ENCODE results near the gene PARD6A.
"Not testable (repeated sequence)": the region's sequence is repeated elsewhere in the genome, so short reads cannot be mapped to it uniquely, and the experiment has no call there.

Gene PARD6A

DNA sequence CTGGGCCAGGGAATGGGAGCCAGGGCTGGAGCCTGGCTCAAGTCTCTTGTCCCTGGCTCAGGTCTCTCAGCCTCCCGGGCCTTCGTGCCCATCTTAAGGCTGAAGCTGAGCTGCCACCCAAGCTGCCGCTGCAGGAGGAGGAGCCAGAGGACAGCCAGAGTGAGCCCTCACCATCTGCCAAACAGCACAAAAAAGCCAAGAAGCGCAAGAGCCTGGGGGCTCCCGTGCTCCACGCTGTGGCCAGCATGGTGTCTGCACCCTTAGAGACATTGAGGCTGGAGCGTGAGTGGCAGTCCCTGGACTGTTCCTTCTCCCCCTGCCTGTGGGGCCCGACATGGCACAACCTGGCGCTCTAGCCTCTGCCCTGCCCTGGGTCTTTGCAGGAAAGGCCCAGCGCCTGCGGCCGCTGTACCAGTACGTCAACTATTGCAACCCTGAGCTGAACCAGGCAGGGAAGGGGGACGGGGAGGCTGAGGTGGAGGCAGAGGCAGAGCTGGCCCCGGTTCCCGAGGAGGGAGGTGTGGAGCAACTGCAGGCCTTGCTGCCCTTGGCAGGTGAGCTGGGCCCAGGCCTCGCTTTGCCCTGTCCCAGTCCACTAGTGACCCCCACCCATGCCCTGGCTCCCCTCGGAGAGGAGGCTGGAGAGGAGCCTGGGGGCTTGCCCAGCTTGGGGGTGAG, 7.2 kb downstream of the PARD6A start:
- DNase-seq, result peak; percentile 15 to 32

DNA sequence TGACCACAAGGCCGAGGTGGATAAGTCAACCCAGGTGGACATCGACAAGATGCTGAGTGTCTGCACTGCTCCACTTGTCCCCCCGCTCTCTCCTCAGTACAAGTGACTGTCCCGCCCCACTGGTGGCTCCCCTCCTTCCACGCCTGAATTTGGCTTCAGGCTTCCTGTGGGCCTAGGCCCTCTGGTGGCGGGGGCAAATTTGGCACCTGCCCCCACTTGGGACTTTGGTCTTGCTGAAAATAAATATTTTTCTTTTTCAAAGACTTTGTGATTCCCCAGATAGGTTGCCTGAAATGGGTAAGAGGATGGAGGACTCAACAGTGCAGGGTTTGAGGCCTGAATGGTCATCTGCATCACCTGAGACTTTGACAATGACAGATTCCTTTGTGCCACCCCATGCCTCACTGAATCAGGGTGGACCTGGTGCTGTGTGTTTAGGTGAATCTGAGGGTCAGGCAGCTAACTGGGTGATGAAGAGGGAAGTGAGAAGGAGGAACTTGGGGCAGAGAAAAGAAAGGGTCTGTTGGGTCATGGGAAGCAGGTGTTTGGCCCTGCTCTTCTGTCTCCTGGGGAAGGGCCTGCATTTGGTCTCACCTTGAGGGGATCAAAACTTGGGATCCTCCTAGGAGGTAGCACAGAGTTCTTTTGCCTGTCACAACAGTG, 7.9 kb downstream of the PARD6A start:
- no peak for DNase-seq

DNA sequence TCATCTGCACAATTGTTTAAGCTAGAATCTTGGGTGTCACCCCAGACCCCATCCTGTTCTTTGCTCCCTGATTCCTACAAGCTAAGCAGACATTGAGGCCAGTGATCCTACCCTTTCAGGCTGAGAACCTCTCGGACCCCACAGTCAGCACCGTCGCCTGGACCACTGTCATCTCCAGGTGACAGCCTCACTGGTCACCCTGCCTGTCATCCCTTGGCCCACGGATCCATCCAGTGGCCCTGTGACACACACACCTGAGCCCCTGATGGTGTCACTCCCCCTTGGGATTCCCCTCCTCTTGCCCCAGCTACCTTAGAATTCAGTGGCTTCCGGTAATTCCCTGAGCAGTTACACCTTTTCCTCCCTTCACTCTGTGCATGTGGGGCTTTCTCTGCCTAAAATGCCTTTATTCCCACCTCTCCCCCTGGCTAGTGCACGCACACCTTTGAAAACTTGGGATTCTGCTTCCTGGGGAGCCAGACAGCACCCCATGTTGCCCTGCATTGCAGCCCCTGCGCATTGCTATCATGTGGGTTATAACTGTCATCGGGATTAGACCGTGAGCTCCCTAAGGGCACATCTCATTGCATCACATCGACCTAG, 8.8 kb downstream of the PARD6A start:
- DNase-seq, result no peak

DNA sequence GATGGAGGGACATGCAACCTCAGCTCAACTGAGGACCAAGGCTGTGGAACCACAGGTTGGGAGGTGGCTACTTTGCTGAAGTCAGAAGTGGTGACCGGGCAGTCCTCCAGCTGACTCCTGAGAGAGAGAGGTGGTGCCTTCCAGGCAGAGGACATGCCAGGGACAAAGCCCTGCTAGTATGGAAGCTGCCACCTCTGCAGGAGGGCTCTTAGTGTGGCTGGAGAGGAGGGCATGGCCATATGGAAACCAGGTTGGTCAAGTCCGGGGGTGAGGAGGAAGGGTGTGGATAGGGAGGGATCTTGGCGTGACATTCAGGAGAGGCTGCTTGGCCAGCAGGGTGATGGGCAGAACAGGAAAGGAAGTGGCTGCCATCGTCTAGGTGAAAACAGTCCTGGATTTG, 11.5 kb downstream of the PARD6A start:
- no peak for DNase-seq

DNA sequence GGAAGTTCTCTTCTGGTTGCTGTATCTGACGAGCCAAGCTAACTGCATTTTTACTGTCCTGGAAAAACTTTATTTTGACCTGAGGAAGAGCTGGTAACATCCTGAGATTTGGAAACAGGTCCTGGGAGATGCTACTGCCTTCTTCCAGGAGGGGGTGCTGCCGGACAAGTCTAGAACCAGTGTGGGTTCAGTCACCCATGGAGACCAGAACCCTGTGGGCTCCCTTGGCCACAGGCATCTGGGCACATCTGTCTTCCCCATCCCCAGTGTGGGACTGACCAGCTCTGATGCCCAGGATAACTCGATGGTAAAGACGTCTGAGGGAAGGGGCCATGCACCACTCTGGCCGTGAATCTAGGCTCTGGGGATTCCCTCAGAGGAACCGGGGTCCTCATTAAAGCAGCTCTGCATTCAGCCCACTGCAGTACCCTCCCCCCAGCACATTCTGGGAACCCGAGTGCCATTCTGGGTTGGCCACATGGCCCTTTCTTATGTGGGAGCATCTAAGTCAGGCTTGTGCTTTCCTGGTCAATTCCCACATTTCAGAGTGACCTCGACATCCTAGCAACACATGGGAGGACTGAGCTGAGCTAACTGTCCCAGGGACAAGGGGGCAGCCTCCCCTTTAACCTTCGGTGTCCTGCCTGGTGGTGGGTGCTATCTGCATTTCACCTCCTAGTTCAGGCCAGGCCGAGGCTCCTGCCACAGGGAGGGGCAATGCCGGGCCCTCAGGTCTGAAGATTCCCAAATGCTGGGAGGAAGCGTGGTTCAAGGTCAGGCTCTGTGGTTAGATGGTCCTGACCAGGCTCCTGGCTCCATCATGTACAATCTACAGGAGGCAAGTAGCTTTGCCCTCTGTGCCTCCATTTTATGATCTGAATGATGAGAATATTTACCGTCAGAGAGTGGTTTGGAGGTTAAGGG, 12.2 kb downstream of the PARD6A start:
- DNase-seq, result peak in 1 of 2 experiments; percentile 8

DNA sequence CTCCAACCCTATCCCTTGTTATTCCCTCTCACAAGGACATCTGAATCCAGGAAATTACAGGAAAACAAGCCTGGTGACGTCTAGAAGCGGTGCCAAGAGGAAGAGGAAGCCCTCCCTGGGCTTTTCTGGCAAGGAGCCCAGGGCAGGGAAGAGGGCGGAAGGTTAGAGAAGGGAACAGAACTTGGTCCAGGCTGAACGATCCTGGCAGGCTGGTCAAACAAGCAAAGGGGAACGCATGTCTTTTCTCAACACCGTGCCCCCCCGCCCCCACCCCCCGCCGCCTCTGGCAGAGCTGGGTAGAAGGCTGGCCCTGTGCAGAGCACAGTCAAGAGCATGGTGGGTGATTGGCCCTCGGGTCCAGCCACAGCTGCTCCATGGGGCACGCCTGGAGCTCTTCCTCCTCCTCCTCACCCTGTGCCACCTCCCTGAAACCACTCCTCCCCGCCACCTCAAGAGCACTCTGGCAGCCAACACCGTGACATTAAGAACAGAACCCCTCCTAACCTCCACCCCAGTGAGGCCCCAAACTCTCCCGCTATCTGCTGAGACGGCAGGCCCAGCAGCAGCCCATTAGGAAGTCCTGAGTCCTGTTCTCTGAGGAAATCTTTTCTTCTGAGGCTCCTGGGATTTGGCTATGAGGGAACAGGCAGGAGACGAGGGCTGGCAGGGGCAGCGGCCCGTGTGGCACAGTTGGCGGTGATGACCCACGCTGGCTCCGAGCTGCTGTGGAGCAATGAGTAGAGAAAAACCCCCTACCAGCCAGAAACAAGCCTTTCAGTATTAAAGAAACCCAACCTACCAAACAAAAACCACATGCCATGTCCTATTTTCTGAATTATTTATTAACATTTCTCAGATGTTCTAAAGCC, 13.2 kb downstream of the PARD6A start:
- DNase-seq, result no peak

DNA sequence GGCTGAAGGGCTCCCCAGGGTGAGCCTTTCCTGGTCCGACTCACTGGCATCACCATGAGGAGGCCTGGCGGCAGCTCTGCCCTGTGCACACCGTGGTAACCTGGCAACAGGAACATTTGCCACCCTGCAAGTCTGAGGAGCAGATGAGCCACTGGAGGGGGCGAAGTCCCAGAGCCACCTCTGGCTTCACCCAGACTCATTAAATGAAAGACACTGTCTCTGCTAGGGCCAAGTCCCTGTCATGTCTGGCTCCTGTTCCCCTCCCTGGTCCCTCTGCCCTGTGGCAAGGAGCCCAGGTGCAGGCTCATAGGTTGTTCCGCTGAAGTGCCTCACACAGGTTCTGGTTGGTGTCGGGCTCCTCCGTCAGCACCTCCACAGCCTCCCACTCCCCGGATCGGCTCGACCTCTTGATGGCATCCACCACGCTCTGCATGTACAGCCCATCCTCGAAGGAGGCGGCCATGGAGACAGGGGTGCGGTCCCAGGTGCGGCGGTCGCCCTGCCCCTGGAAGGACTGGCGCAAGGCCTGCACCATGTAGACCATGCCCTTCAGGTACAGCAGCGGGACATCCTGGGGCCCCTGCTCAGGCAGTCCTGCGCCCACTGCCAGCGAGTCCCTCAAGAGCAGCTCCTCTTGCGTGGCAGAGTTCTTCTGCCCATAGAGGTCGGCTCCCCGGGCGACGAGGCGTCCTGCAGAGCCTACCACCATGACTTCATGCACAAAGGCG, 14.3 kb downstream of the PARD6A start:
- no peak for DNase-seq

DNA sequence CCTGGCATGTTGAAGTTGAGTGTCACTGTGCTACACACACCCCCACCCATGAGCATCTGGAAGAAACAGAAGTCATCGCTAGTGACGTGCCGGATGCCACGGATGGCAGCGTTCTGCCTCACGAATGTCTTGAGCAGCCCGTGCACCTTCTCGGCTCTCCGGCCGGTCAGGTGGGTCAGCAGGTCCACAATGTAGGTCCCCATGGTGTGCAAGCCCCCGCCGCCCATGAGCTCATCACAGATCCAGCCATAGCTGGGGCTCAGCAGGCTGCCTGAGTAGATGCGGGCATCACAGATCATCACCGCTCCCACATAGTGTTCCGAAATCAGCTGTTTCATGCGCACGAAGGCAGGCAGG, 14.8 kb downstream of the PARD6A start:
- no peak for DNase-seq

DNA sequence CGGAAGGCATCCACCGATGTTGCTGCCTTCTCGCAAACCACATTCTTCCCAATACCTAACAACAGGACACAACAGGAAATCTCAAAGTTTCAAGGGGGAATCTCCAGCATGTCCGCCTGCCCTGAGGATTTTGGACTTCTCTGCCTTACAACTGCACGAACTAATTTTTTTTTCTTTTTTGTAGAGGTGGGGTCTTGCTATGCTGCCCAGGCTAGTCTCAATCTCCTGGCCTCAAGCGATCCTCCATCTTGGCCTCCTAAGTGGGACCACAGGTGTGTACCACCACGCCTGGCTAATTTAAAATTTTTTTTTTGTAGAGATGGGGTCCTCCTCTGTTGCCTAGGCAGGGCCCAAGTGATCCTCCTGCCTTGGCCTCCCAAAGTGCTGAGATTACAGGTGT, 15.2 kb downstream of the PARD6A start:
- no peak for DNase-seq

DNA sequence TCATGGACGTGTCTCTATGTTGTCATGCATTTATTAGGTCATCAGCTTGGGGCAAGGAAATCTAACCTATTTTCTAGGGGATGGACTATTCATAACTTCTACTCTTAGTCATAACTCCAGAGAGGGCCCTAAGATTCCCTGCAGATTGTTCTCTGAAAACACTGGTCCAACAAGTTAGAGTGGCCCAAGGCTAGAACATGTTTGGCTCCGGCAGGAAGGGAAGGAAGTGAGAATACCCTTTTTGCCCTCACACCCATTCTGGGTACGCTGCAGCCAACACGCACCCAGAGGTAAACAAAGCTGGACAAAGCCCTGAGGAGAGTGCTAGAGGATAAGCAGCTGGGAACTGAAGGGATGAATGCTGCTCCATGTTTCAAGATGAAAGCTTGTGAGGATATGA, 15.8 kb downstream of the PARD6A start:
- no peak for DNase-seq

DNA sequence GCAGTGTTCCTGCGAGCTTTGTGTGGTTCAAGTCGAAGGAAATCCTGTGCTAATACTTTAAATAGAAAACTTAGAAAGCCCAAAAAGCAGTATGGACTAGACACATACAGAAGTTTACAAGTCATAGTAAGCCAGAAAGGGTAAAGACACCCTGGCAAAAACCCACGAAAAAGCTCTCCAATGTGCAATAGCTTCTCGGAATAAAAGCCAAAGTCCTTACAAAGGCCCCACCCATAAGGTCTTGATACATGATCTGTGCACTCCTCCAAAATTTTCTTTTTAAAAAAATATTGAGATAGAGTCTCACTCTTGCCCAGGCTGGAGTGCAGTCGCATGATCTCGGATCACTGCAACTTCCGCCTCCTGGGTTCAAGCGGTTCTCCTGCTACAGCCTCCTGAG, 16.2 kb downstream of the PARD6A start:
- DNase-seq, result no peak

DNA sequence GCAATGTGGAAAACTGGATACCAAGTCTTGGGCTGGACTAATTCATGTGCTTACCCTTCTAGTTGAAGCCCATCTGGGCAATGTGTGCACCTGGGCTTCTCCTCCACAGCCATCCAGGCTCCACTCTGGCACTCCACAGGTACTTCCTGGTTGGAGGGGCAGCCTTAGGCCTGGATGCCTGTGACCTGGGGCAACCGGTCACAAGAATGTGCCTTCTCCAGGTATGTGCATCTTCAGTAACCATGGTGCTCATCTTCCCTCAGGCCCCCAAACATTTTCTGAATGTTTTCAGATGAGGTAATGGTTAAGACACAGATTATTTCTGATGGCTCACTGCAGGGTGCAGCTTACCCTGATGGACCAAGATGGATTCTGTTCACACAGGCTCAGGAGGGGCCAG, 17.0 kb downstream of the PARD6A start:
- no peak for DNase-seq

DNA sequence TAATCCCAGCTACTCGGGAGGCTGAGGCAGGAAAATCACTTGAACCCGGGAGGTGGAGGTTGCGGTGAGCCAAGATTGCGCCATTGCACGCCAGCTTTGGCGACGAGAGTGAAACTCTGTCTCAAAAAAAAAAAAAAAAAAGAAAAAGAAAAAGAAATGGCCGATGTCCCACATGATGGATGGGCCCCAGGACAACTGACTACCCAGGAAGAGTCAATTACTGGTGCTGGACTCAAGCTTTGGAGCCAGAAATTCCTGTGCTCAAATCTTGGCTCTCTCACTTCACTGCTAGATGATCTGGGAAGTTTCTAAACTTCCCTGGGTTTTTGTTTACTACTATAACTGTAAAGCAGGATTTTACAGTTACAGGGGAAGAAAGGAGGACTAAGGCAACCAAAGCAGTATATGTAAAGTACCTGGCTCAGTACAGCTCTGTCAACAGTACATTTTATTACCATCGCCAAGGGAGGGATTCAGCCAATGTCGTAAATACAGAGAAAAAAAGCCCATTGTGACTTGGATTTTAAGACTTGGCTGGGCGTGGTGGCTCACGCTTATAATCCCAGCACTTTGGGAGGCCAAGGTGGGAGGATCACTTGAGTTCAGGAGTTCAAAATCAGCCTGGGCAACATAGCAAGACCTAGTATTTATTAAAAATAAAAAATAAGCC, 17.7 kb downstream of the PARD6A start:
- DNase-seq, result no peak

DNA sequence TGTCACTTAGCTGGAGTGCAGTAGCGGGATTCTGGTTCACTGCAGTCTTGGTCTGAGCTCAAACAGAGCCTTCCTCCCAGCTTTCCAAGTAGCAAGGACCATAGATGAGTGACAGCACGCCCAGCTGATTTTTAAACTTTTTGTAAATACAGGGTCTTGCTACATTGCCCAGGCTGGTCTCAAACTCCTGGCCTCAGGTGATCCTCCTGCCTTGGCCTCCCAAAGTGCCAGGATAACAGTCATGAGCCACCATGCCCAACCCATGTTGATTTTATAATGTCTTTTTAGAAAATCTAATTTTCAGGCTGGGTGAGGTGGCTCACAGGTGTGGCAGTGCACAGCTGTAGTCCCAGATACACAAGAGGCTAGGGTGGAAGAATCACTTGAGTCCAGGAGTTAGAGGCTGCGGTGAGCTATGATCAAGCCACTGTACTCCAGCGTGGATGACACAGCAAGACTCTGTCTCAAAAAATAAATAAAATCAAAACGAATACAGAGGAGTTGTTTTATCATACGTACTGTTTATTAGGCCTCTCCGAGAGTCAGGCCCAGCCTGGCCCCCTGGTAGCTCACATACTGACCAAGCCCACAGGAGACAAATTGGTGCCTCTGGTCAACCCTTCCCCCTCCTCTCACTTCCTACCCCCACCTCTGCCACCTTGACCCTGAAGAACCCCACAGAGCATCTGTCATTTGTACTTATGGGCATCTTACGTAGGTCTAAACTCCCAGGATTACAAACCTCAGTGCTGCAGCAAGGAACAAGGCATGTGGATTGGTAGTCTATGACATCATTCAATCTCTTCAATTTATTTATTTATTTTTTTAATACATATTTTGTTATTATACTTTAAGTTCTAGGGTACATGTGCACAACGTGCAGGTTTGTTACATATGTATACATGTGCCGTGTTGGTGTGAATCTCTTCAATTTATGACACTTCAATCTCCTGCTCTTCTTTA, 19.5 kb downstream of the PARD6A start:
- no peak for DNase-seq

DNA sequence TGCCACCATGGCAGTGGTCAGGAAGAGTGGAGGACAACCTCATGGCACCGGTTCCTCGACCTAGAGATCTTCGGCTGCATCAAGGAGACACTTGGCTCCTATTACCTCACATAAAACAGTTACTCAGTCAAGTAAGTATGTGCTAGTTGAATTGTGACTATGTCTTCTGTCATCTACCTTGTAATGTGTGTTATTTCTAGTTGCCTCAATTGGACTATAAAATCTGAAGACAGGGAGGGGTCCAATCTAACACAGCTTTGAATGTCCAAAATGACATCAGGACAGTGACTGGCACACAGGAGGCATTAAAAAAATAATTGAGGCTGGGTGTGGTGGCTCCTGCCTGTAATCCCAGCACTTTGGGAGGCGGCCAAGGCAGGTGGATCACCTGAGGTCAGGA, 23.0 kb downstream of the PARD6A start:
- DNase-seq, result no peak

DNA sequence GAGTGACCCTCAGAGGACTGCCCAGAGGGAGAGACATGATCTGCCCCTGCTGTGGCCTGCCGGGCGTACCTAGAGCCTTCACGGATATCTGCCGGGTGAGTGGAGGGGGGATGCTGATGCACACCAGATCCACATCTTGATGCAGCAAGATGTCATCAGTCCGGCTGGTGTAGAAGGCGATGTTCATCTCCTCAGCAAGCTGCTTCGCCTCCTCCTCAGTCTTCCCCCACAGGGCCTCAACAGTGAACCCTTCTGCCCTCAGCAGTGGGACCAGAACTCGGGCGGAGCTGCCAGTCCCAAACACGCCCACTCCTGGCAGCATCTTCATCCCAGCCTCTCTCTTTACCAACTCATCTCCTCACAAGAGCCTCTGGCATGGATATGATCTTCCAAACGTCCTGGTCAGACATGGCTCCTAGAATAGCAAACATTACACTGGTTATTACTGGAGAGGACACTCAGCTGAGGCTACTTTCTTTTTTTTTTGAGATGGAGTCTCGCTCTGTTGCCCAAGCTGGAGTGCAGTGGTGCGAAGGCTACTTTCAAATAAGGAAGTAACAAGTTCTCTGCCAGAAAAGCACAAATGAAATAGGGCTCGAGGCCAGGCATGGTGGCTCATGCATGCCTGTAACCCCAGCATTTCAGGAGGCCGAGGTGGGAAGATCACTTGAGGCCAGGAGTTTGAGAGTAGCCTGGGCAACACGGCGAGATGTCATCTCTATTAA, 24.8 kb downstream of the PARD6A start:
- DNase-seq, result no peak

DNA sequence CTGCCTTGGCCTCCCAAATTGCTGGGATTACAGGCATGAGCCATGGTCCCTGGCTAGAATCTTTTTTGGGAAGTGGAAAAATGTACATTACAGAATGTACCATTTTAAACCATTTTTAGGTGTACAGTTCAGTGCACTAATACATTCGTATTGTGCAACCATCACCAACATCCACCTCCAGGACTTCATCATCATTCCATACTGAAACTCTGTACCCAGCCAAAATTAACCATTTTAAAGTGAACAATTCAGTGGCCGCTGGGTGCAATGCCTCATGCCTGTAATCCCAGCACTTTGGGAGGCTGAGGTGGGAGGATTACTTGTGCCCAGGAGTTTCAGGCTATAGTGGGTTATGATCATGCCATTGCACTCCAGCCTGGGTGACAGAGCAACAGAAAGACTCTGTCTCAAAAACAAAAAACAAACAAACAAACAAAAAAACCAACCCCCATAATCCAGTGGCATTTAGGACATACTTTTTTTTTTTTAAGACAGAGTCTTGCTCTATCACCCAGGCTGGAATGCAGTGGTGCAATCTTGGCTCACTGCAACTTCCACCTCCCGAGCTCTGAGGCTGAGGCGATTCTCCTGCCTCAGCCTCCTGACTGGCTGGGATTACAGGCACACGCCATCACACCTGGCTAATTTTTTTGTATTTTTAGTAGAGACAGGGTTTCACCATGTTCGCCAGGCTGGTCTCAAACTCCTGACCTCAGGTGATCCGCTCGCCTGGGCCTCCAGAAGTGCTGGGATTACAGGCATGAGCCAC, 32.9 kb downstream of the PARD6A start:
- DNase-seq, result not testable (repeated sequence)

DNA sequence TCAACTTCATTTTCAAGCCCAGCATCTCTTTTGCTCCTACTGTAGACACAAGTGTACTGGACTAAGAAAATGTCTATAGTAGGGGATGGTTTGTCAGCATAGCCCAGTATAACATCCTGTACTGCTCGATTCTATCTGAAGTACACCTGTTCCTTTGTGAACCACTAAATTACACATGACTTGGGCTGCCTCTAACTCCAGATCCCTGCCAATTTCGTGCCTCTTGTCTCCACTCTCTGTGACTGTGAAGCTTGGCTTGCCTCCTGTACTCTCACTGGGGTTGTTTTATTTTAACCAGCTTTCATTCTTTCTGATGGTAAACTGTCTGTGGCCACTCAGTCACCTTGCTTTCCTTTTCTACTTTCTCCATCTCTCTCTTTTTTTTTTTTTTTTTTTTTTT, 33.9 kb downstream of the PARD6A start:
- DNase-seq, result no peak
